NCI-H69 (cell line): ENCODE data around the gene ERVFRD-1.

Source experiments
- DNase-seq: peaks from one replicate; lab custom pipeline; 2025; lab: John Stamatoyannopoulos, UW

The ERVFRD-1 gene

GRCh38 chr6:11110921-11111768 is at the start of gene ERVFRD-1:
TSS of gene ERVFRD-1 (minus strand) at chr6:11111725. CDS start at chr6:11105310, 6,415 bp downstream.
- DNase-seq, result no peak

- DNase-seq, result no peak
Measured at GRCh38 chr6:11160199-11160598, 48.7 kb upstream of the ERVFRD-1 start.

- no peak for DNase-seq
Measured at GRCh38 chr6:11155589-11155988, 44.1 kb upstream of the ERVFRD-1 start.

GRCh38 chr6:11153447-11153846 is 41.9 kb upstream of the ERVFRD-1 start:
- no peak for DNase-seq

GRCh38 chr6:11152581-11152980 is 41.1 kb upstream of the ERVFRD-1 start:
- DNase-seq, result no peak

- no peak for DNase-seq
Measured at GRCh38 chr6:11151488-11151887, 40.0 kb upstream of the ERVFRD-1 start.

- DNase-seq, result peak; percentile 35
Measured at GRCh38 chr6:11149551-11149950, 38.0 kb upstream of the ERVFRD-1 start.

GRCh38 chr6:11146117-11146826 is 34.7 kb upstream of the ERVFRD-1 start:
- no peak for DNase-seq

- peak; percentile 75 for DNase-seq
Measured at GRCh38 chr6:11144393-11144851, 32.9 kb upstream of the ERVFRD-1 start.

- DNase-seq, result peak; percentile 21
Measured at GRCh38 chr6:11143394-11144371, 32.2 kb upstream of the ERVFRD-1 start.

- no peak for DNase-seq
Measured at GRCh38 chr6:11142296-11143027, 30.9 kb upstream of the ERVFRD-1 start.

- no peak for DNase-seq
Measured at GRCh38 chr6:11141295-11141694, 29.8 kb upstream of the ERVFRD-1 start.

- no peak for DNase-seq
Measured at GRCh38 chr6:11140056-11140455, 28.5 kb upstream of the ERVFRD-1 start.

- DNase-seq, result no peak
Measured at GRCh38 chr6:11139051-11139960, 27.8 kb upstream of the ERVFRD-1 start.

GRCh38 chr6:11136809-11137208 is 25.3 kb upstream of the ERVFRD-1 start:
- DNase-seq, result no peak

GRCh38 chr6:11133281-11133680 is 21.8 kb upstream of the ERVFRD-1 start:
- DNase-seq, result no peak

- DNase-seq, result no peak
Measured at GRCh38 chr6:11132194-11132888, 20.8 kb upstream of the ERVFRD-1 start.

GRCh38 chr6:11130605-11131004 is 19.1 kb upstream of the ERVFRD-1 start:
- DNase-seq, result no peak

GRCh38 chr6:11129908-11130565 is 18.5 kb upstream of the ERVFRD-1 start:
- DNase-seq, result no peak
